Kidney capillary endothelial cell (primary cell): Measurements from ENCODE around the gene EMCN.
"Not testable (repeated sequence)": the region's sequence is repeated elsewhere in the genome, so short reads cannot be mapped to it uniquely, and the experiment has no call there.

Experiments
- DNase-seq: peaks from one replicate; pipeline ENCODE4 v3.0.0-alpha.2; 2018; ENCODE audit warnings: low spot score

The EMCN gene

DNA sequence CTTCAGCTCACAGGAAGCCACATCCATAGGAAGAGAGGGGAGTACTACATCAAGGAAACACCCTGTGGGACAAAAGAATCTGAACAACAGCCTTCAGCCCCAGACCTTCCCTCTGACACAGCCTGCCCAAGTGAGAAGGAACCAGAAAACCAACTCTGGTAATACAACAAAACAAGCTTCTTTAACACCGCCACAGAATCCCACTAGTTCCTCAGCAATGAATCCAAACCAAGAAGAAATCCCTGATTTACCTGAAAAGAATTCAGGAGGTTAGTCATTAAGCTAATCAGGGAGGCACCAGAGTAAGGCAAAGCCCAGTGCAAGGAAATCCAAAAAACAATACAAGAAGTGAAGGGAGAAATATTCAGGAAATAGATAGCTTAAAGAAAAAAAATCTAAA lies 137.4 kb downstream of the EMCN start:
- DNase-seq, result not testable (repeated sequence)

DNA sequence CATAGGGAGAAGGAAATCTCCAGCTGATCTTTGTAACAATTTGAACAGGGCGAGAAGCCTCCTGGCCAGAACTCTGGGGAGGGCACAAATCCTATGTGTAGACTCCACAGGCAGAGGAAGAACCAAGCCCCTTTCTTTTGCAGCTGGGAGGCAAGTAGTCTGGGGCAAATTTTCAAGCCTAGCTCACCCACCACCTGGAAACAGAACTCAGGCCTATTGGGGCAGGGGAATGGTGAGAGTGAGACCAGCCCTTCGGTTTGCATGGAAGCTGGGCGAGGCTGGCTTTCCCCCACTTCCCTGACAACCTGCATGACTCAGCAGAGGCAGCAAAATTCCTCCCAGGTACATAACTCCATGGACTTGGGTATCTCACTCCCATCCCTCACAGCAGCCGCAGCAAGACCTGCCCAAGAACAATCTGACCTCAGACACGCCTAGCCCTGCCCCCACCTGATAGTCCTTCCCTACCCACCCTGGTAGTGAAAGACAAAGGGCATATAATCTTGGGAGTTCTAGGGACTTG lies 138.2 kb downstream of the EMCN start:
- DNase-seq, result no peak

DNA sequence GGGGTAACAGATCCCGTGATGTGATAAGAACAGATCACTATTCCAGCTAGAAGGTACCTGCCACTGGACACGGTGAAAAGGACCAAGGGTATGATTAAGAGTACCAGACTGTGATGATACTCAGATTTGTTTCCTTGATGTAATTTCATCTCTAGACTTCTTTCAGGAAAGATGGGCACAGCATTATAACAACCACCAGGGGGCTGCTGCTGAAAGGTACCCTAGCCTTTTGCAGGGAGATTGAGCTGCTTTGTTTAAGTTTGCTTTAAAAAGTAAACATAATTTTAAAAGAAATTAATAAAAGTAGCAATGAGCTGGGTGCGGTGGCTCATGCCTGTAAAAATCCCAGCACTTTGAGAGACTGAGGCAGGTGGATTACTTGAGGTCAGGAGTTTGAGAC lies 145.4 kb downstream of the EMCN start:
- DNase-seq, result no peak

DNA sequence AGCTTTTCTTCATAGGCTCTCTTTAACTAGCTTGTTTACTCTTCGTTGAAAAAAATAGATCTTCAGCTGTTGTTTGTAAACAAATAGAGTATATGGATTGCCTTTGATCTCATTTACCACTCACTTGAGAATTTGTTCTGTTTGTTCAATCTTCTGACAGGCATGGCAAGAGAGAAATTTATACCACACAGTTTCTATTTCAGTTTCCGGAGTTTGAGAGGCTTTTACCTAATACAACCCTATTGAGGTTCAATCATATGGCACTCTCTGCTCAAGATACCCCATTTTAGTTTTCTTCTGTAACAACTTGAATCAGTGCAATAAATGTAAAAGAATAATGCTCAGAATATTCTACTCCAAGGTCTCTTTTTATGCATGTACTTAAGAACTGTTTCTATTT lies 148.0 kb downstream of the EMCN start:
- DNase-seq, result no peak

DNA sequence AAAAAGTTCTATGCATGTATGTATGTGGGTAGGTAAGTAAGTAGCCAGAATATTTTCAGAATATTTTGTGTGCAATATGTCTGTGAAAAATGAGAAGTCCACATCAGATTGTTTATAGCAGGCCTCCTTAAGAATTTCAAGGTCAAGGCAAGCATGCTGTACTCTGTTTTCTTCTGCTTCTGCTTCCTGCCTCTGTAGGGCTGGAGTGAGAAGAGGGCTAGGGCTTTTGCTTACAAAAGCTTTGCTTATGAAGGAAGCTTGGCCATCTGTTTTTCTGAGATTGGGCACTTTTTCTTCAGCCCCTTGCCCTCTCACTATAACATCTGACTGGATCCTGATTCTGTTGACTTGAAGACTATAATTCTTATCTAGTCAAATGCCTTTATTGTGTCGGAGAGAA lies 150.4 kb downstream of the EMCN start:
- no peak for DNase-seq

DNA sequence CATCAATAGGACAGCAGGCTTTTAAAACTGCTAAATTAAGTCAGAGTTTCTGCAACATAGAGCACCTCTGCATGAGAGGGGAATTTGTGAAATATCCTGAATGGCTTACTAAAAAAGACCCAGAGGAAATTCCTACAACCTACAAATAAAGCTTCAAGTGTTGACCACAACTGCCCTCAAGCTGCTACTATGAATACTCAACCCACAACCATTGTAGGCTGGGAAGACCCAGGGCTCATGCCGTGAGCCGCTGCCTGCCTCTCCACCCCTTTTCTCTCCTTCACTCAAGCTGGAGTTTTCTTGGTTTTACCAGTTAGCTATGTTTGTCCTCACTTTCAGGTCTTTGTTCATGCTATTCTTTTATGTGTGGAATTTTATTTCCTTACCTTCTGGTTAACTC lies 151.6 kb downstream of the EMCN start:
- no peak for DNase-seq

DNA sequence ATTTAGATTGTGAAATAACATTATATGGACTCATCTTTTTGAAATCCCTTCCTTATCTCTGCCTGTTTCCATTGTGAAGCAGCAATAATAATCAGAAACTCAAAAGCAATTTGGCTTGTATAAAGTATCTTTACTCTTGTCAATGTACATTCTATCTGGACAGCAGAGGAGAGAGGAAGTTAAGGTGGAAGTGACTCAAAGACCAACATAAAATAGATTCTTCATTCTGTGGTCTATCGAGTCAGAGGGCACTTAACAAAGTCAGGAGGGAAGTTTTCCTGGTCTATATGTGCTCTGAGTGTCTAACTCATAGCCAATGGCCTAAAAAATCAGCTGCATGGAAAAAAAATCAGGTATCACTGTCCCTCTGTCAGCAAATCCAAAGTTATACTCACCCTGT lies 155.5 kb downstream of the EMCN start:
- DNase-seq, result peak; percentile 62

DNA sequence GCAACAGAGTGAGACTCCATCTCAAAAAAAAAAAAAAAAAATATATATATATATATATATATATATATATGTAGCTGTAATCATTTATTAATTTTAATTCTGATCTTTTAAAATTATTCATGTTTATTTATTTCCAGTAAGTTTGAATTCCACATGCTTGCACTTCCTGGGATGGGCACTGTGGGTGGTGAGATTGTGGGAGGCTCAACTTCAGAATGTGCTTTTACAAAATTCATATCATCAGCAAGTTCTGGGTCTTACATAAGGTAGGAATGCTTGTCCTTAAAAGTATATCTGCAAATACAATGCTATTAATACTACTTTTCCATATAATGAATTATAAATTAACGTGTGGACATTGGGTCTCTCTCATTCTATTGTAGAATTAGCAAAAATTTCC lies 156.5 kb downstream of the EMCN start:
- DNase-seq, result no peak

DNA sequence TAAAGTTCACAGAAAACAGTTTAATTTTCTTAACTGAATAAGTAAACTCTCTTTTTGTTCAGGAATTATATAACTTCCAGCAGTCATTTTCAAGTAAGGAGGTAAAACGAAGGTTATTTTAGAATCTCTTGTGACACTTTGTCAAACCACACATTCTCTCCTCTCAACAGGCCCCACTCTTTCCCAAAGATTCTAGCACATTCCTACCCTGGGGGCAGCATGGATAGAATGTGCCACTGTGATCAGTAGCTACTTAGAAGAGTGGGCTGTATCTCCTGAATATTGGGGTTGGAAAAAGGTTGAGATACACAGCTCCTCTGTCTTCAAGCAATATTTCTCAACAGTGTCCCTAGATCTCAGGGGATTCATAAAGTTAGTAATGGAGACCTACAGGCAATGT lies 157.6 kb downstream of the EMCN start:
- no peak for DNase-seq

DNA sequence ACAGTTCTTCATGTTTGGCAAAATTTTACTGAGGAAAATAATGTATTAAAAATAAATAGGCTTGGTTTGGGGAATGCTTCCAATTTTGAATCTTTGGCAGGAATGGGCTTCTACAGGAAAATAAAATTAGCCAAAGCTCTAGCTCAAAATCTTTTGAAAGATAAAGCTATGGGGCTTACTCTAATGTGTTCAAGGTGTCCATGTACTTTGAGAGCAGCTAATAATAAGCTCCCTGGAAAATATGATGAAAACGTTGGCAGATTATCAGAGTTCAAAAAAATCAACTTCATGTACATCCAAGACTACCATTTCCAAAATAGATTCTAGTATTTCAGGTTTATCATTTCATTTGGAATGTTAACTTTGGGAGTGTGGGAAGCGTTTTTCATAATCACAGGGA lies 158.4 kb downstream of the EMCN start:
- no peak for DNase-seq

DNA sequence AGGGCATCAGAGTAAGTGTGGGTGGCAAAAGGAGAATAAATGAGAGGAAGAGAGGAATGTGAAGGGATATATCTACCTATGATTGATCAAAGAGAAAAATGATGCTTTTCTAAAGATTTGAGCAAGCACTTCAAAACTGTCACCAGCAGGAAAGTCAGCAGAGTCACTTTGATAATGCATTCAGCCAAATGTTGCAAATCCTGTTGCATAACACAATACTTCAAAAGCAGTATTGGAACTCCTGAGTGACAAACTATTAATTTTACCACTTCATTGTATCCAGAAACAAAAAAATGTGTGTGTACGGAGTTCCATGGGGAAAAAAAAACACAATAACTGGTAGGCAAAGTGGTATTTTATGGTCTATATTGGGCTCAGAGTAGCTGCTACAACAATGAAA lies 160.3 kb downstream of the EMCN start:
- DNase-seq, result no peak

DNA sequence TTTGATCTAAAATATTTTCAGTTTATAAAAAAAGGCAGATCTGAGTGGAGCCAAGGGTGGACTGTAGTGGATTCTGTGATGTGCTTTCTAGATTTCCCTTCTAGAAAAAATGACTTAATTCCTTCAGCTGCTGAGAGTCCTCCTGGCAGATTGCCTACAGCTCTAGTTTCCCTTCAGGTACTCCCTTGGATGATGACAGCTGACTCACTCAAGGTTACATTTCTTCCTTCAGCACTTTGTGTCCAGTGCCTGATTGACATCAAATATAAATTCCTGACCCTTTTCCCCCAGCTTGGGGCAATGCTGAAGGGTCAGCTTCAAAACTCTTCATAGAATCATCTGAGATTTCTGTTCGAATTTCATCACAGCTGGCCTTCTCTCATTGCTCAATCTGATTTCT lies 161.7 kb downstream of the EMCN start:
- DNase-seq, result no peak

DNA sequence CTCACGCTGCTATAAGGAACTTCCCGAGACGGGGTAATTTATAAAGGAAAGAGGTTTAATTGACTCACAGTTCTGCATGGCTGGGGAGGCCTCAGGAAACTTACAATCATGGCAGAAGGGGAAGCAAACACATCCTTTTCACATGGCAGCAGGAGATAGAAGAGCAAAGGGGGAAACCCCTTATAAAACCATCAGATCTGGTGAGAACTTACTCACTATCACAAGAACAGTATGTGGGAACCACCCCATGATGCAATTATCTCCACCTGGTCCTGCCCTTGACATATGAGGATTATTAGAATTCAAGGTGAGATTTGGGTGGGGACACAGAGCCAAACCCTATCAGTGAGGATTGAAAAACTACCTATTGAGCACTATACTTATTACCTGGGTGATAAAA lies 165.5 kb downstream of the EMCN start:
- DNase-seq, result not testable (repeated sequence)

DNA sequence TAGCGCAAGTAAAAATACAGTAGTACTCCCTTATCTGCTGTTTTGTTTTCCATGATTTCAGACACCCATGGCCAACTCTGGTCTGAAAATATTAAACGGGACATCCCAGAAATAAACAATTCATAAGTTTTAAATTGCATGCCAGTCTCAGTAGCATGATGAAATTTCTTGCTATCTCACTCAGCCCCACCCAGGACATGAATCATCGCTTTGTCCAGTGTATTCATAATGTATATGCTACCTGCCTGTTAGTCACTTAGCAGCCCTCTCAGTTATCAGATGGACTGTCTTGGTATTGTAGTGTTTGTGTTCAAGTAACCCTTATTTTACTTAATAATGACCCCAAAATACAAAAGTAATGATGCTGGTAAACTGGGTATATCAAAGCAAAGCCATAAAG lies 169.3 kb downstream of the EMCN start:
- peak; percentile 68 for DNase-seq

DNA sequence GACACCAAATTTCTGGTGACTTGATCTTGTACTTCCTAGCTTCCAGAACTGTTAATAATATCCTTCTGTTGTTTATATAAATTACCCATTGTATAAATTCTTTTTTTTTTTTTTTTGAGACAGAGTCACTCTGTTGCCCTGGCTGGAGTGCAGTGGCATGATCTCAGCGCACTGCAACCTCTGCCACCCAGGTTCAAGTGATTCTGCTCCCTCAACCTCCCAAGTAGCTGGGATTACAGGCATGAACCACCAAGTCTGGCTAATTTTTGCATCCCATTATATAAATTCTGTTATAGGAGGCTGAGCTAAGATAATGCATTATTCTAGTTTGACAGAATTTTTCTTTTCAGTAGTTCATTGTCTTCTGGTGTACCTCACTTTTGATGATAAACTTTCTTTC lies 170.6 kb downstream of the EMCN start:
- DNase-seq, result no peak

DNA sequence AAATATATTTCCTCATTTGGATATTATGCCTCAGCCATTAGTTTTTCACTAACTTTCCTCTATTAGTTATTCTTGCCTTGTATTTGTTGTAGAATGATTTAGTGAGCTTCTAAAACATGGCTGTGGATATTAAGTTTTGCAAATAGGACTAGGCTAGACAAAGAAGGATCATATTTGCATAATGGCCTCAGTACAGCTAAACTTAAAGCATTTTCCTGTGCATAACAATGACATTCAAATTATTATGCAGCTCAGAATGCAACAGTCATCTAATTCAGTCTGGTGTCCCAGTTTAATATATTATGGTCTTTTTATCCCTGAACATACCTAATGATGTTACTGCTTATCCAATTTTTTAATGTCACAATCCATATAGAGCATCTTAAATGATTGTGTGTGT lies 172.2 kb downstream of the EMCN start:
- no peak for DNase-seq
